ENCODE measurements around the gene GNAT2.

The GNAT2 gene

GRCh38 chr1:109625601-109626560, 6.5 kb upstream of the GNAT2 start:
- no peak for DNase-seq

- no peak for DNase-seq
Measured at GRCh38 chr1:109625176-109625575, 5.8 kb upstream of the GNAT2 start.

- no peak for DNase-seq
Measured at GRCh38 chr1:109624201-109625010, 5.0 kb upstream of the GNAT2 start.

- no peak for DNase-seq
Measured at GRCh38 chr1:109623601-109624161, 4.3 kb upstream of the GNAT2 start.

GRCh38 chr1:109622895-109623294, 3.5 kb upstream of the GNAT2 start:
- DNase-seq: no peak

GRCh38 chr1:109622137-109622892, 2.9 kb upstream of the GNAT2 start:
- no peak for DNase-seq

GRCh38 chr1:109621379-109622136, 2.1 kb upstream of the GNAT2 start:
- no peak for DNase-seq

- DNase-seq: peak; percentile 93
Measured at GRCh38 chr1:109620841-109621286, 1.4 kb upstream of the GNAT2 start.

GRCh38 chr1:109620401-109620791, 980 bp upstream of the GNAT2 start:
- DNase-seq: no peak

- DNase-seq: no peak
Measured at GRCh38 chr1:109618661-109619575, 498 bp downstream of the GNAT2 start.

GRCh38 chr1:109617291-109617801, 2.1 kb downstream of the GNAT2 start:
- DNase-seq: no peak

GRCh38 chr1:109616391-109616790, 3.0 kb downstream of the GNAT2 start:
- DNase-seq: no peak

GRCh38 chr1:109615879-109616278, 3.5 kb downstream of the GNAT2 start:
- DNase-seq: no peak

- no peak for DNase-seq
Measured at GRCh38 chr1:109613361-109614147, 5.9 kb downstream of the GNAT2 start.

GRCh38 chr1:109611308-109611990, 8.0 kb downstream of the GNAT2 start:
- DNase-seq: no peak

- no peak for DNase-seq
Measured at GRCh38 chr1:109610609-109611307, 8.7 kb downstream of the GNAT2 start.

- DNase-seq: no peak
Measured at GRCh38 chr1:109609881-109610280, 9.5 kb downstream of the GNAT2 start.

GRCh38 chr1:109605381-109605780, 14.0 kb downstream of the GNAT2 start:
- no peak for DNase-seq

All from activated CD4-positive, CD25-positive, alpha-beta regulatory T cell treated with anti-CD3 and anti-CD28 coated beads, Interleukin-2, amount 50 U/mL, for 72 hours (primary cell).